OCI-LY1 (cell line): ENCODE measurements around the gene METTL25B.

Experiments used
- H2AFZ ChIP-seq: fragments of 200-600 bp; sonication (generic), shearing (Covaris generic); 2 replicates; pipeline ENCODE4 v1.6.0; 2014; ENCODE audit warnings: antibody characterized with exemption, mild to moderate bottlenecking, low read length
- H3F3A ChIP-seq: fragments of 200-600 bp; sonication (generic), shearing (Covaris generic); 2 replicates; pipeline ENCODE4 v1.6.0; 2014; ENCODE audit warnings: mild to moderate bottlenecking, antibody characterized with exemption, low read length, moderate library complexity; ENCODE audit not compliant: insufficient read depth
- H3K27ac ChIP-seq: fragments of 200-600 bp; sonication (generic); 2 replicates; pipeline ENCODE4 v1.5.1; 2014; ENCODE audit warnings: low read length, mixed run types, mild to moderate bottlenecking, low read depth; ENCODE audit not compliant: poor library complexity, severe bottlenecking
- H3K27me3 ChIP-seq: fragments of 200-600 bp; sonication (generic); 2 replicates; pipeline ENCODE4 v1.6.0; 2014; ENCODE audit warnings: antibody characterized with exemption, mild to moderate bottlenecking, low read length, moderate library complexity; ENCODE audit not compliant: insufficient read depth
- H3K36me3 ChIP-seq: fragments of 200-600 bp; sonication (generic); 2 replicates; pipeline ENCODE4 v1.6.1; 2014; ENCODE audit warnings: mild to moderate bottlenecking, antibody characterized with exemption, low read length, moderate library complexity, mixed read lengths; ENCODE audit not compliant: insufficient read depth
- H3K4me1 ChIP-seq: fragments of 200-600 bp; sonication (generic); 2 replicates; pipeline ENCODE4 v1.5.1; 2014; ENCODE audit warnings: mild to moderate bottlenecking, low read length, moderate library complexity; ENCODE audit not compliant: insufficient read depth, severe bottlenecking
- H3K4me2 ChIP-seq: fragments of 200-600 bp; sonication (generic), shearing (Covaris generic); 2 replicates; pipeline ENCODE4 v1.6.1; 2014; ENCODE audit warnings: low read length
- H3K4me3 ChIP-seq: fragments of 200-600 bp; sonication (generic); 2 replicates; pipeline ENCODE4 v1.5.1; 2014; ENCODE audit warnings: low read length, low read depth, mild to moderate bottlenecking, mixed read lengths; ENCODE audit not compliant: poor library complexity, severe bottlenecking
- H3K79me2 ChIP-seq: fragments of 200-600 bp; shearing (Covaris generic); 2 replicates; pipeline ENCODE4 v1.6.1; 2016; ENCODE audit warnings: mixed run types, low read length, mixed read lengths; ENCODE audit not compliant: insufficient read depth
- H3K9ac ChIP-seq: fragments of 200-600 bp; sonication (generic), shearing (Covaris generic); 2 replicates; pipeline ENCODE4 v1.6.1; 2014; ENCODE audit warnings: mild to moderate bottlenecking, low read length, mixed read lengths
- H3K9me2 ChIP-seq: fragments of 200-600 bp; sonication (generic), shearing (Covaris generic); 2 replicates; pipeline ENCODE4 v1.6.1; 2014; ENCODE audit warnings: low read depth, mild to moderate bottlenecking, low read length, mixed read lengths
- H3K9me3 ChIP-seq: fragments of 200-600 bp; shearing (Covaris generic); 2 replicates; pipeline ENCODE4 v1.6.1; 2014; ENCODE audit warnings: low read length, mixed read lengths
- H4K20me1 ChIP-seq: fragments of 200-600 bp; sonication (generic), shearing (Covaris generic); 2 replicates; pipeline ENCODE4 v1.6.0; 2016; ENCODE audit warnings: mild to moderate bottlenecking, low read length; ENCODE audit not compliant: insufficient read depth
- EZH2 ChIP-seq: fragments of 200-600 bp; sonication (generic), shearing (Covaris generic); IDR thresholded peaks from 2 replicates; pipeline ENCODE4 v1.8.0; 2017; ENCODE audit warnings: borderline replicate concordance, mixed run types, mild to moderate bottlenecking, antibody characterized with exemption, low read length, moderate library complexity, mixed read lengths
- TF ChIP-seq, protein P1 (sequence below): fragments of 200-600 bp; sonication (generic), shearing (Covaris generic); IDR thresholded peaks from 2 replicates; pipeline ENCODE4 v1.5.1; 2017; ENCODE audit warnings: mild to moderate bottlenecking, antibody characterized with exemption, low read length, moderate library complexity, mixed read lengths

Gene METTL25B

DNA sequence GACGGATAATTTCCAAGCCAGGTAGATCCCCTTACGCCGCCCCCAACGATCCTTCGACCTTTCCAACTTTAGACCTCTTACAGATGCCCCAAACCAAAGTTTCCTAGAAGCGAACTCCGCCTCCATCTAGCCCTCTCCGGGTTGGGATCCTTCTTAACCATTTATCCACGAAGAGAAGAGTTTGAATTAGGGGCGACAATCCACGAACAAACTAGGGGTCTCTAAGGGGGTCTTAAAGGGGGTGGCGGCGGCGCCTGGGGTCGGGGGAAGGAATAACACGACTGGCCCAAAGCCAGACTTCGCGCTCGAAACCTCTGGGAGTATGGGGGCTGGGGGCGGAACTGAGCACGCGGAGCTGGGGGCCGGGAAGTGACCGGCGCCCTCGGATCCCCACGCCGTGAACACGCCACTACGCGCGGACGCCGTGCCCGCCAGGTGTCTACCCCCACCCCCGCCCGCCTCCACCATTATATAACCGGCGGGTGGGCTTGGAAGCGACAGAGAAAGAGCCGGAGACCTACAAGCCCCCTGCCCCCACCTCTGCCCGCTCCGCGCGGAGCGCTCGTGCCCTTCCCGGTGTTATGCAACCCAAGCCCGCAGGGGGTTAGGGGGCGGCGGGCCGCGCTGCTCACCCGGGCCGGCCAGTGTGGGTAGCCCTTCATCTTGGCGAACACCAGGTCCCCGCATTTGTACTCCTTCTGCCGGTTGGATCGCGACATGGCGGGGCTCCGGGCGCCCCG is 22.6 kb downstream of the METTL25B start:
- peak overlapping the region; percentile 99 for H3K9ac ChIP-seq
- H2AFZ ChIP-seq, result no peak overlapping the region

DNA sequence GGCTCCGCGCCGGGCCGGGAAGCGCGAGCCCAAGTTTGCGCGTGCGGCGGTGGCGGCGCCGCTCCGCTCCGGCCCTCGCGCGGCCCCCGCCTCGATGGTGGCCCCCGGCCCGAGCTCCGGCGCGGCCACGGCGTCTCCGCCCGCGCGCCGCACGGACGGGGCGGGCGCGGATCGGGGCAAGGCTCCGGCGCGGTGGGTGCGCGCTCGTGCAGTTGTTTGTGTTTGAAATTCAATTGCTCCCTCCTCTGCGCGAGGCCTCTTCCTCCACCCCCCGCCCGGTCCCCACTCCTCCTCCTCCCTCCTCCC is 23.1 kb downstream of the METTL25B start, which contains the start of gene HDGF:
Gene HDGF, minus strand, starts transcription at position 225 of the 306 bp plus-strand sequence. CDS start 246 bp downstream, outside the sequence.
- TF ChIP-seq EZH2, result no peak
- TF ChIP-seq, protein P1, sequence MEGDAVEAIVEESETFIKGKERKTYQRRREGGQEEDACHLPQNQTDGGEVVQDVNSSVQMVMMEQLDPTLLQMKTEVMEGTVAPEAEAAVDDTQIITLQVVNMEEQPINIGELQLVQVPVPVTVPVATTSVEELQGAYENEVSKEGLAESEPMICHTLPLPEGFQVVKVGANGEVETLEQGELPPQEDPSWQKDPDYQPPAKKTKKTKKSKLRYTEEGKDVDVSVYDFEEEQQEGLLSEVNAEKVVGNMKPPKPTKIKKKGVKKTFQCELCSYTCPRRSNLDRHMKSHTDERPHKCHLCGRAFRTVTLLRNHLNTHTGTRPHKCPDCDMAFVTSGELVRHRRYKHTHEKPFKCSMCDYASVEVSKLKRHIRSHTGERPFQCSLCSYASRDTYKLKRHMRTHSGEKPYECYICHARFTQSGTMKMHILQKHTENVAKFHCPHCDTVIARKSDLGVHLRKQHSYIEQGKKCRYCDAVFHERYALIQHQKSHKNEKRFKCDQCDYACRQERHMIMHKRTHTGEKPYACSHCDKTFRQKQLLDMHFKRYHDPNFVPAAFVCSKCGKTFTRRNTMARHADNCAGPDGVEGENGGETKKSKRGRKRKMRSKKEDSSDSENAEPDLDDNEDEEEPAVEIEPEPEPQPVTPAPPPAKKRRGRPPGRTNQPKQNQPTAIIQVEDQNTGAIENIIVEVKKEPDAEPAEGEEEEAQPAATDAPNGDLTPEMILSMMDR, result no peak
- Histone ChIP-seq H3K9me2 (no peaks in the 10 kb centered on the region), H4K20me1 (no peaks in the 10 kb centered on the region), H3K4me1 (peaks cover 47% of the 10 kb centered on the region), H3K9ac (peak within 1 kb of the TSS; percentile 99), H3K4me2 (peak within 1 kb of the TSS; percentile 98), H3K79me2 (peaks cover 45% of the 10 kb centered on the region), H3K9me3 (no peaks in the 10 kb centered on the region), H3F3A (no peaks in the 10 kb centered on the region), H3K27me3 (no peaks in the 10 kb centered on the region), H3K36me3 (peaks cover 10% of the 10 kb centered on the region; the same call in 1 of the 2 replicates), H2AFZ (no peak within 1 kb of the TSS), H3K27ac (peak within 1 kb of the TSS; percentile 88), H3K4me3 (peak within 1 kb of the TSS; percentile 91)

More for the DNA sequence above, 22.6 kb downstream of the METTL25B start:
- H3K9me3 ChIP-seq, result no peaks in the 10 kb centered on the region
- peak overlapping the region; percentile 98 for H3K4me2 ChIP-seq
- H3K27ac ChIP-seq, result peak overlapping the region; percentile 82
- no peaks in the 10 kb centered on the region for H3K9me2 ChIP-seq
- peak overlapping the region; percentile 91 for H3K4me3 ChIP-seq
- H3K36me3 ChIP-seq, result peaks cover 15% of the 10 kb centered on the region; the same call in 1 of the 2 replicates
- H3K79me2 ChIP-seq, result peaks cover 51% of the 10 kb centered on the region
- peaks cover 53% of the 10 kb centered on the region for H3K4me1 ChIP-seq
- H4K20me1 ChIP-seq, result no peaks in the 10 kb centered on the region
- no peaks in the 10 kb centered on the region for H3K27me3 ChIP-seq
- no peaks in the 10 kb centered on the region for H3F3A ChIP-seq
- TF ChIP-seq EZH2, result no peak
- TF ChIP-seq, protein P1, result no peak

DNA sequence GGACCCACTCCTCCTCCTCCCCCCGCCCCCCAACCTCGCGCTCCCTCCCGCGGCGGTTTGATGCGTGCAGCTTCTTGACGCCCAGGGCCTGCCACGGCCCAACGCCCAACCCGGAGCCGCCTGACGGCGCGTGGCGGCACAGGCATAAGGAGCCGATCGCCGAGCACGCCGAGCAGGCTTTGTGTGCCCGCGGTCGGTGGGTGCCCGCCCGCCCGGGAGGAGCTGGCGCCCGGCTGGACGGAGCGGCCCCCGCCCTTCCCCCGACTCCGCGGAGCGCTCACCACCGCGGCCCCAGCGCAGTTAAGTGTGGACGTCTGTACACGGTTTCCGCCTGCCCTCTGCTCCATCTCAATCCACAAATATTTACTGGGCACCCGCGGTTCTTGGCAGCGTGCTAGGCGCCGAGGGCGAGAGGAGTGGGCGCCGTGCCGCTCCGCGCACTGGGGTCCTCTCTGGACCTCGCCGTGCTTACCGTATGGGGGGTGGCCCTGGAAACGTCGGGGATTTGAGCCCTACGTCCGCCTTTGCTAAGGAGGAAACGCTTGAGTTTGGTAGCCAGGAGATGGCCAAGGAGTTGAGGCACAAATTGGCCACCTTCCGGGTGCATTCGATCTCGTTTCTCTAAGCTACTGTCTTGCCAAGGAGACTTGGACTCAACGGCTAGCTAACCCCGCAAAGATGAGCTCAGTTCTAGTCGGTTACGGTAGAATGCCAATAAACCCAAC is 23.6 kb downstream of the METTL25B start:
- H4K20me1 ChIP-seq, result no peaks in the 10 kb centered on the region
- no peaks in the 10 kb centered on the region for H3K9me2 ChIP-seq
- H3K4me2 ChIP-seq, result peak overlapping the region; percentile 85
- no peaks in the 10 kb centered on the region for H3K27me3 ChIP-seq
- H3K4me1 ChIP-seq, result peaks cover 42% of the 10 kb centered on the region
- no peak overlapping the region for H2AFZ ChIP-seq
- peaks cover 41% of the 10 kb centered on the region for H3K79me2 ChIP-seq
- TF ChIP-seq, protein P1, result no peak
- H3K27ac ChIP-seq, result peak overlapping the region; percentile 88
- peak overlapping the region; percentile 91 for H3K4me3 ChIP-seq
- no peaks in the 10 kb centered on the region for H3F3A ChIP-seq
- peaks cover 9% of the 10 kb centered on the region; the same call in 1 of the 2 replicates for H3K36me3 ChIP-seq
- no peaks in the 10 kb centered on the region for H3K9me3 ChIP-seq
- peak overlapping the region; percentile 99 for H3K9ac ChIP-seq
